CD4-positive, CD25-positive, alpha-beta regulatory T cell (primary cell): Measurements from ENCODE around the gene GABBR2. TPM values are rescaled to one million over a fixed set of nuclear protein-coding genes. Genes with fewer than 3 reads are reported as not detected.

Experiments
- ATAC-seq, 2 donors: fragments of 150-1000 bp; cut with Tn5 transposase; one replicate each; pipeline ENCODE4 v1.10.0; 2021; ENCODE audit warnings: low read depth in 2 of 2, moderate number of reproducible peaks in 2 of 2, moderate library complexity in 1 of 2
- DNase-seq, 3 donors: peaks; one replicate each; pipeline versions ENCODE4 v3.0.0 to v3.0.0-alpha.2; 2012 to 2022; ENCODE audit warnings: mixed read lengths in 1 of 3
- H3K27ac ChIP-seq: one replicate; pipeline ENCODE4 v1.7.0; 2013; ENCODE audit warnings: mild to moderate bottlenecking, low read length; ENCODE audit not compliant: insufficient read depth, poor library complexity, severe bottlenecking
- H3K27me3 ChIP-seq: one replicate; pipeline ENCODE4 v1.7.0; 2013; ENCODE audit warnings: low read length; ENCODE audit not compliant: control insufficient read depth, insufficient read depth
- H3K36me3 ChIP-seq: one replicate; pipeline ENCODE4 v1.7.0; 2013; ENCODE audit warnings: mild to moderate bottlenecking, low read length, moderate library complexity; ENCODE audit not compliant: control insufficient read depth, insufficient read depth
- H3K4me1 ChIP-seq: 2 replicates; pipeline ENCODE4 v1.7.0; 2013; ENCODE audit warnings: mild to moderate bottlenecking, low read length; ENCODE audit not compliant: insufficient read depth, control insufficient read depth, poor library complexity, severe bottlenecking
- H3K4me3 ChIP-seq: one replicate; pipeline ENCODE4 v1.7.0; 2013; ENCODE audit warnings: low read depth, mild to moderate bottlenecking, low read length, moderate library complexity
- H3K9me3 ChIP-seq, 2 experiments: 1 replicate in 1 of 2; 2 replicates in 1 of 2; pipeline ENCODE4 v1.7.0; 2013; ENCODE audit warnings: low read length in 2 of 2, mild to moderate bottlenecking in 1 of 2, moderate library complexity in 1 of 2; ENCODE audit not compliant: control insufficient read depth in 2 of 2
- H3K27ac Mint-ChIP-seq, 3 donors: one replicate each; pipeline ENCODE4 v1.8.0; 2020 to 2022; ENCODE audit warnings: mild to moderate bottlenecking in 3 of 3, mixed read lengths in 3 of 3, moderate library complexity in 2 of 3
- H3K27me3 Mint-ChIP-seq: one replicate; pipeline ENCODE4 v1.8.0; 2022; ENCODE audit warnings: mild to moderate bottlenecking, mixed read lengths
- H3K36me3 Mint-ChIP-seq: one replicate; pipeline ENCODE4 v1.8.0; 2020; ENCODE audit warnings: mixed read lengths
- H3K4me1 Mint-ChIP-seq, 4 donors: one replicate each; pipeline ENCODE4 v1.8.0; 2020 to 2022; ENCODE audit warnings: mixed read lengths in 4 of 4, mild to moderate bottlenecking in 1 of 4
- H3K4me3 Mint-ChIP-seq, 4 donors: one replicate each; pipeline ENCODE4 v1.8.0; 2020 to 2022; ENCODE audit warnings: mild to moderate bottlenecking in 4 of 4, mixed read lengths in 4 of 4, moderate library complexity in 3 of 4
- H3K9me3 Mint-ChIP-seq, 7 donors: one replicate each; pipeline ENCODE4 v1.8.0; 2020 to 2022; ENCODE audit warnings: mixed read lengths in 7 of 7, mild to moderate bottlenecking in 3 of 7, moderate library complexity in 2 of 7
- polyA plus RNA-seq, 4 donors: library from polyadenylated mRNA; unstranded; fragments of 300-500 nt; fragmentation: Illumina TruSeq; gene quantifications; one replicate each; pipeline ENCODE4 v1.2.3, GENCODE V29; 2021
- total RNA-seq: library from RNA; stranded (reverse); gene quantifications from one replicate; pipeline ENCODE4 v1.2.3, GENCODE V29; 2022

Gene GABBR2
- total and polyA plus RNA-seq, 5 donors from 2014 or later = not detected

GRCh38 chr9:98575379-98576346 is 133.1 kb downstream of the GABBR2 start:
- Histone ChIP-seq H3K9me3 (no peaks in the 10 kb centered on the region), H3K4me1 (no peaks in the 10 kb centered on the region), H3K27me3 (no peaks in the 10 kb centered on the region), H3K36me3 (no peaks in the 10 kb centered on the region), H3K4me3 (no peak overlapping the region), H3K27ac (no peak overlapping the region)
- Mint-ChIP-seq H3K27me3 (peaks cover 9% of the 10 kb centered on the region), H3K4me3 (peak overlapping the region in 1 of 4 donors; percentile 51), H3K27ac (peak overlapping the region in 1 of 3 donors; percentile 8), H3K4me1 (peaks cover 6 to 16% (median 13%) of the 10 kb centered on the region in 4 donors), H3K9me3 (no peaks in the 10 kb centered on the region), H3K36me3 (no peaks in the 10 kb centered on the region)
- peak in 1 of 2 donors; percentile 11 for ATAC-seq
- DNase-seq = peak in 1 of 3 donors; percentile 16

- Histone ChIP-seq H3K4me3 (no peak overlapping the region), H3K27me3 (no peaks in the 10 kb centered on the region), H3K36me3 (no peaks in the 10 kb centered on the region), H3K27ac (no peak overlapping the region), H3K9me3 (no peaks in the 10 kb centered on the region), H3K4me1 (no peaks in the 10 kb centered on the region)
- DNase-seq (no peak), ATAC-seq (no peak)
- no peaks in the 10 kb centered on the region for H3K36me3 Mint-ChIP-seq
- peaks cover 9% of the 10 kb centered on the region for H3K27me3 Mint-ChIP-seq
- H3K9me3 Mint-ChIP-seq = peaks cover 0 to 2% (median 0%) of the 10 kb centered on the region in 7 donors
- H3K4me1 Mint-ChIP-seq = peaks cover 6 to 16% (median 13%) of the 10 kb centered on the region in 4 donors
- H3K4me3 Mint-ChIP-seq = no peak overlapping the region
- H3K27ac Mint-ChIP-seq = no peak overlapping the region
Observed at GRCh38 chr9:98573749-98574278, 134.9 kb downstream of the GABBR2 start.

GRCh38 chr9:98572796-98573195 is 135.9 kb downstream of the GABBR2 start:
- Histone ChIP-seq H3K36me3 (no peaks in the 10 kb centered on the region), H3K27me3 (no peaks in the 10 kb centered on the region), H3K27ac (no peak overlapping the region), H3K9me3 (no peaks in the 10 kb centered on the region), H3K4me1 (no peaks in the 10 kb centered on the region), H3K4me3 (no peak overlapping the region)
- Mint-ChIP-seq H3K9me3 (peaks cover 0 to 2% (median 0%) of the 10 kb centered on the region in 7 donors), H3K4me1 (peaks cover 6 to 16% (median 13%) of the 10 kb centered on the region in 4 donors), H3K27ac (no peak overlapping the region), H3K36me3 (no peaks in the 10 kb centered on the region), H3K4me3 (no peak overlapping the region), H3K27me3 (peaks cover 9% of the 10 kb centered on the region)
- ATAC-seq (no peak), DNase-seq (no peak)

- no peak for ATAC-seq
- peaks cover 9% of the 10 kb centered on the region for H3K27me3 Mint-ChIP-seq
- no peaks in the 10 kb centered on the region for H3K36me3 Mint-ChIP-seq
- Histone ChIP-seq H3K36me3 (no peaks in the 10 kb centered on the region), H3K27ac (no peak overlapping the region), H3K4me3 (no peak overlapping the region), H3K27me3 (no peaks in the 10 kb centered on the region), H3K4me1 (no peaks in the 10 kb centered on the region), H3K9me3 (no peaks in the 10 kb centered on the region)
- peaks cover 0 to 2% (median 0%) of the 10 kb centered on the region in 7 donors for H3K9me3 Mint-ChIP-seq
- H3K27ac Mint-ChIP-seq = no peak overlapping the region
- no peak overlapping the region for H3K4me3 Mint-ChIP-seq
- DNase-seq = no peak
- H3K4me1 Mint-ChIP-seq = peaks cover 6 to 16% (median 13%) of the 10 kb centered on the region in 4 donors
Observed at GRCh38 chr9:98572054-98572627, 136.6 kb downstream of the GABBR2 start.

- no peak overlapping the region for H3K27ac ChIP-seq
- H3K4me1 ChIP-seq = no peaks in the 10 kb centered on the region
- Mint-ChIP-seq H3K27ac (no peak overlapping the region), H3K27me3 (peaks cover 9% of the 10 kb centered on the region), H3K4me3 (no peak overlapping the region), H3K4me1 (peaks cover 6 to 16% (median 13%) of the 10 kb centered on the region in 4 donors), H3K9me3 (peaks cover 0 to 2% (median 0%) of the 10 kb centered on the region in 7 donors), H3K36me3 (no peaks in the 10 kb centered on the region)
- no peaks in the 10 kb centered on the region for H3K36me3 ChIP-seq
- H3K27me3 ChIP-seq = no peaks in the 10 kb centered on the region
- DNase-seq (no peak), ATAC-seq (no peak)
- H3K4me3 ChIP-seq = no peak overlapping the region
- H3K9me3 ChIP-seq = no peaks in the 10 kb centered on the region
Observed at GRCh38 chr9:98571643-98572042, 137.1 kb downstream of the GABBR2 start.

- ATAC-seq (no peak), DNase-seq (no peak)
- H3K36me3 Mint-ChIP-seq = no peaks in the 10 kb centered on the region
- no peak overlapping the region for H3K4me3 Mint-ChIP-seq
- Histone ChIP-seq H3K4me1 (no peaks in the 10 kb centered on the region), H3K27ac (no peak overlapping the region), H3K9me3 (no peaks in the 10 kb centered on the region), H3K27me3 (no peaks in the 10 kb centered on the region), H3K36me3 (no peaks in the 10 kb centered on the region), H3K4me3 (no peak overlapping the region)
- peaks cover 0 to 2% (median 0%) of the 10 kb centered on the region in 7 donors for H3K9me3 Mint-ChIP-seq
- peaks cover 7% of the 10 kb centered on the region for H3K27me3 Mint-ChIP-seq
- H3K4me1 Mint-ChIP-seq = peaks cover 0 to 10% (median 9%) of the 10 kb centered on the region in 4 donors
- no peak overlapping the region for H3K27ac Mint-ChIP-seq
Observed at GRCh38 chr9:98570663-98571440, 137.9 kb downstream of the GABBR2 start.

GRCh38 chr9:98570055-98570454 is 138.7 kb downstream of the GABBR2 start:
- DNase-seq = no peak
- H3K4me1 ChIP-seq = no peaks in the 10 kb centered on the region

More at GRCh38 chr9:98570055-98570454, 138.7 kb downstream of the GABBR2 start:
- Histone ChIP-seq H3K27ac (no peak overlapping the region), H3K9me3 (no peaks in the 10 kb centered on the region), H3K27me3 (no peaks in the 10 kb centered on the region), H3K4me3 (no peak overlapping the region), H3K36me3 (no peaks in the 10 kb centered on the region)
- Mint-ChIP-seq H3K9me3 (peaks cover 0 to 2% (median 0%) of the 10 kb centered on the region in 7 donors), H3K27ac (no peak overlapping the region), H3K27me3 (no peaks in the 10 kb centered on the region), H3K4me3 (no peak overlapping the region), H3K4me1 (peaks cover 0 to 2% (median under 1%) of the 10 kb centered on the region in 4 donors), H3K36me3 (no peaks in the 10 kb centered on the region)
- no peak for ATAC-seq
